D721Med (cell line): ENCODE measurements around the gene RAI1.

Experiments used
- DNase-seq: peaks from one replicate; pipeline ENCODE4 v3.0.0; 2011; ENCODE audit warnings: low spot score; ENCODE audit not compliant: insufficient read length
- FAIRE-seq: peaks from 2 replicates; lab custom pipeline; 2011; peaks lifted over from hg19 to GRCh38; lab: Jason Lieb, UNC
- CTCF ChIP-seq: IDR thresholded peaks from 2 replicates; pipeline ENCODE4 v1.5.1; 2012; ENCODE audit warnings: mild to moderate bottlenecking, control low read depth; ENCODE audit not compliant: insufficient read depth; ENCODE audit errors: missing control alignments

Gene RAI1

GRCh38 chr17:17757391-17757791 lies 76.1 kb downstream of the RAI1 start:
- DNase-seq (no peak), FAIRE-seq (no peak)
- TF ChIP-seq CTCF: no peak

- TF ChIP-seq CTCF: no peak
- no peak for DNase-seq
- FAIRE-seq: no peak
These were observed 76.9 kb downstream of the RAI1 start for GRCh38 chr17:17757956-17758845.

- no peak for FAIRE-seq
- TF ChIP-seq CTCF: no peak
- no peak for DNase-seq
These were observed 77.8 kb downstream of the RAI1 start for GRCh38 chr17:17758941-17759563.

- FAIRE-seq: no peak
- no peak for TF ChIP-seq CTCF
- DNase-seq: no peak
These were observed 79.1 kb downstream of the RAI1 start for GRCh38 chr17:17760350-17760749.

GRCh38 chr17:17760872-17761550 lies 79.8 kb downstream of the RAI1 start:
- no peak for TF ChIP-seq CTCF
- DNase-seq: no peak
- FAIRE-seq: no peak

GRCh38 chr17:17761894-17762743 lies 80.9 kb downstream of the RAI1 start:
- FAIRE-seq: no peak
- no peak for TF ChIP-seq CTCF

More at GRCh38 chr17:17761894-17762743, 80.9 kb downstream of the RAI1 start:
- DNase-seq: no peak
